NK-92 (cell line): ENCODE data around the gene GPR148.

Experiments
- DNase-seq: peaks from one replicate; lab custom pipeline; 2025; ENCODE audit not compliant: unreplicated experiment; lab: John Stamatoyannopoulos, UW

Gene GPR148

GRCh38 chr2:130749078-130749477 is 20.2 kb downstream of the GPR148 start:
- no peak for DNase-seq

GRCh38 chr2:130749641-130750040 is 20.8 kb downstream of the GPR148 start:
- DNase-seq, result no peak

- no peak for DNase-seq
Measured at GRCh38 chr2:130754811-130755210, 25.9 kb downstream of the GPR148 start.

GRCh38 chr2:130755256-130756052 is 26.6 kb downstream of the GPR148 start, which contains the start of gene AMER3:
Gene AMER3 (plus strand): TSS chr2:130755540. CDS start chr2:130762073, 6,533 bp downstream.
- no peak for DNase-seq

- DNase-seq, result no peak
Measured at GRCh38 chr2:130756053-130756873, 27.4 kb downstream of the GPR148 start.

- DNase-seq, result no peak
Measured at GRCh38 chr2:130756874-130757668, 28.2 kb downstream of the GPR148 start.

- no peak for DNase-seq
Measured at GRCh38 chr2:130759906-130760753, 31.3 kb downstream of the GPR148 start.

- no peak for DNase-seq
Measured at GRCh38 chr2:130760754-130761751, 32.2 kb downstream of the GPR148 start.

GRCh38 chr2:130762031-130762909 is 33.4 kb downstream of the GPR148 start:
- no peak for DNase-seq

- DNase-seq, result no peak
Measured at GRCh38 chr2:130762910-130763385, 34.1 kb downstream of the GPR148 start.

- DNase-seq, result no peak
Measured at GRCh38 chr2:130763405-130763804, 34.5 kb downstream of the GPR148 start.

GRCh38 chr2:130764035-130764820 is 35.4 kb downstream of the GPR148 start:
- DNase-seq, result no peak

GRCh38 chr2:130764821-130765115 is 35.9 kb downstream of the GPR148 start:
- DNase-seq, result no peak

GRCh38 chr2:130765464-130765863 is 36.6 kb downstream of the GPR148 start:
- no peak for DNase-seq

GRCh38 chr2:130766037-130766436 is 37.2 kb downstream of the GPR148 start:
- DNase-seq, result no peak

GRCh38 chr2:130766711-130767407 is 38.0 kb downstream of the GPR148 start:
- DNase-seq, result no peak

- no peak for DNase-seq
Measured at GRCh38 chr2:130767408-130767775, 38.5 kb downstream of the GPR148 start.
